Esophagus muscularis mucosa (tissue), 3 donors: ENCODE measurements around the gene TRAPPC2L.

ENCODE experiments used
- CTCF ChIP-seq, 3 experiments: fragments of 200-600 bp in 2 of 3; fragments of 450-650 bp in 1 of 3; sonication (generic) in 2 of 3; IDR thresholded peaks; one replicate each; pipeline ENCODE4 v1.5.1; 2017 to 2019; ENCODE audit warnings: antibody characterized with exemption in 3 of 3, mild to moderate bottlenecking in 2 of 3, moderate library complexity in 1 of 3
- POLR2A ChIP-seq: fragments of 450-650 bp; IDR thresholded peaks from one replicate; pipeline ENCODE4 v1.6.1; 2017; ENCODE audit warnings: antibody characterized with exemption, moderate library complexity, mild to moderate bottlenecking, low read depth
- POLR2AphosphoS5 ChIP-seq, 2 donors: sonication (generic); formaldehyde crosslinking; IDR thresholded peaks; one replicate each; pipeline ENCODE4 v1.6.1; 2017; ENCODE audit warnings: antibody characterized with exemption in 2 of 2

DNA sequence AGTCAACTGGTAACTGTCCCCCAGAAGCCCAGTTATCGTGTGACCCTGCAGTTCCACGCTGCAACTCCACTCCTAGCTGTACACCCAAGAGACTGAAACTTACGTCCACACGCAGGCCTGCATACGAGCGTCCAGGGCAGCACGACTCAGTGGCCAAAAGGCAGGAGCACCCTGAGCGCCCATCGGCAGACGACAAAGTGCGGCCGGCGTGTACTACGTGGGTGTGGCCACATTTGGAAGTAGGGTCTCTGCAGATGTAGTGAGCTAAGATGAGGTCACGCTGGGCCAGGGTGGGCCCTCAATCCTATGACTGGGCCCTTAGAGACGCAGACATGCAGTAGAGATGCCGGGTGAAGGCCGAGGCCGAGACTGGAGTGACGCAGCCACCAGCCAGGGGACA is 13.7 kb upstream of the TRAPPC2L start:
- TF ChIP-seq CTCF (IDR thresholded peaks at IDR 0.05) = no peak
- TF ChIP-seq POLR2A = no peak
- no peak for TF ChIP-seq POLR2AphosphoS5 (IDR thresholded peaks at IDR 0.05)
